ENCODE measurements around the gene TGM5.
"Not testable (repeated sequence)": the region's sequence is repeated elsewhere in the genome, so short reads cannot be mapped to it uniquely, and the experiment has no call there.

The TGM5 gene

DNA sequence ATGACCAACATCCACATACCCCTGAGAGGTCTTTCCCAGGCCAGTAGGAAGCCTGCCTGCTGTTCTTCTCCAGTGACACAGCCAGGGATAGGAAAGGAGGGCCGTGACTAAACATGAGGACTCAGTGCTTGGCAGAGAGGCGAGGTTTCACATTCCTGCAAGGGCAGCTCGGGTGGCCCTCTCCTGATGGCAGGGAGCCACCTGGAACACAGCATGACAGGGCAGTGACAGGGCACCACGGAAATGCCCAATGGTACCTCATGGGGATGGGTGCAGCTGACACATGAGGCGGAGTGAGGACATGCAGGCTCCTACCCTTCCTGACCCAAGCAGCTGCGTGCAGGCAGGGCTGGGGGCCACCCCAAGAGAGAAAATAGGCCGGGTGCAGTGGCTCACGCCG lies 7.4 kb upstream of the TGM5 start:
- no peak for DNase-seq

DNA sequence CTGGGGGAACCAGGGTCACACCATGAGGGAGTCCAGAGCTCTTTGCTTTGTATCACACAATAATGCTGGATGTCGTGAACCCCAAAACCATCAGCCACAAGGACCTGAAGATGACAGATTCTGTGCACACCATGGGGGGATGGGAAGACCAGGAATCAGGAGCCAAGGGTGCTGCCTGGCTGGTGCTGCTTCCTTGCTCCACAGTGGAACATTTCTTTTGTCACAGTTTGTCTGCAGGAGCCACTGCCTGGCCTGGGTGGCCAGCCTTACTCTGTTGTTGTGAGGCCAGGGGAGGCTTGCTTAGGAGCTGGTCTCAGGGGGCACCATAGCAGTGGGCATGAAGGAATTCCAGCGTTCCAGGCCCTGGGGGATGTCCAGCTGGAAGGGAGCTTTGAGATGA lies 6.5 kb upstream of the TGM5 start:
- no peak for DNase-seq

DNA sequence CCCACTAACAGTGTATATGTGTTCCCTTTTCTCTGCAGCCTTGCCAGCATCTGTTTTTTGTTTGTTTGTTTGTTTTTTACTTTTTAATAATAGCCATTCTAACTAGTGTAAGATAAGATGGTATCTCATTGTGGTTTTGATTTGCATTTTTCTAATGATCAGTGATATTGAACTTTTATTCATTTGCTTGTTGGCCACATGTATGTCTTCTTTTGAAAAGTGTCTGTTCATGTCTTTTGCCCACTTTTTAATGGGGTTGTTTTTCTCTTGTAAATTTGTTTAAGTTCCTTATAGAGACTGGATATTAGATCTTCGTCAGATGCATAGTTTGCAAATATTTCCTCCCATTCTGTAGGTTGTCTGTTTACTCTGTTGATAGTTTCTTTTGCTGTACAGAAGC lies 5.2 kb upstream of the TGM5 start:
- not testable (repeated sequence) for DNase-seq

DNA sequence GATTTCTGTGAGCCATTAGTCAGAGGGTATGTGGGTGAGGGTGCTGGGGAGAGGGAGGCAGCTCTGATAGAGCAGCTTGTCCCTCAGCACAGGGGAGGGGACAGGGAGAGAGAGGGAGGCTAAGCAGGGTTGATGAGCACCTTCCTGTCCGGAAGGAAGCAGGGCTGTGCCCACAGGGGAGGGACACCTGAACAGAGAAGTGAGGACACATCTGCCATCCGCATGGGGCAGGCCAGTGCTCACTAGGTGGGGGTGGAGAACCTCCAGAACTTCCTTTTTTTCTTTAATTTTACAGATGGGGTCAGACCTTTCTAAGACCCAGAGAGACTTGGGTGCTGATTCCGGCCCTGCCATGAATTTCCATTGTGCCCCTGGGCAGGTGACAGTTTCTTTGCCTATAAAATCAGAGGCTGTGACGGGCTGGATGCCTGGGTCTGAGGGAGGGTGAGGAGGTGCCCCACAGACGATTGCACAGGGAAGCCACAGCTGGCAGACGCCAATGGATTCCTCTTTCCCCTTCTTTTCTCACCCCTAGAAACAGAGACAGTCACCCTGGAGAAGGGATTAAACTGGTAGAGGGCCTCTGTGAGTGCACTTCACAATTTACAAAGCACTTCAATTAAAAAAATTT lies 4.1 kb upstream of the TGM5 start:
- no peak for DNase-seq

DNA sequence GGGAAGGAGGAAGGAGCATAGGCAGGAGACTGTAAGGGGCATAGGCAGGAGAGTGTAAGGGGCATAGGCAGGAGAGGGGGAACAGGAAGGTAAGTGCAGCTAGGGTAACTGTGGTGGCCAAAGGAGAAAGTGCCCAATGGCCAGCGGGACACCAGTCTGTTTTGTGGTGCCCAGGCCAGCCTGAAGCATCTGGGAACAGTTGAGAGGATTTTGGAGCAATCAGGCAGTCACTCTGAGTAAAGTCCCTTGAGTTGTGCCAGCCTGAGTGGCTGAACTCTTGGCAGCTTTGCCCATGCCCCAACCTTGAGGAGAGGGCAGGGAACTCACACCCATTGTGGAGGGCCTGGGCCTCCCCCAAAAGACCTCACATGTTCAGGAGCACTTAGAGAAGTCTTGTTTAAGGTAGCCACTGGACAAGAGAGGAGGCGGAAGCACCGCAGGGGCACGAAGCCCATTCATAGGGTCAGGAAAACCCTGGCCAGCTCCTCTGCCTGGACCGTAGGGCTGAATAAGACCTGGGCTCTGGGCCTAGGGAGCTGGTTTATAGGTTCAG lies 3.5 kb upstream of the TGM5 start:
- DNase-seq, result no peak

DNA sequence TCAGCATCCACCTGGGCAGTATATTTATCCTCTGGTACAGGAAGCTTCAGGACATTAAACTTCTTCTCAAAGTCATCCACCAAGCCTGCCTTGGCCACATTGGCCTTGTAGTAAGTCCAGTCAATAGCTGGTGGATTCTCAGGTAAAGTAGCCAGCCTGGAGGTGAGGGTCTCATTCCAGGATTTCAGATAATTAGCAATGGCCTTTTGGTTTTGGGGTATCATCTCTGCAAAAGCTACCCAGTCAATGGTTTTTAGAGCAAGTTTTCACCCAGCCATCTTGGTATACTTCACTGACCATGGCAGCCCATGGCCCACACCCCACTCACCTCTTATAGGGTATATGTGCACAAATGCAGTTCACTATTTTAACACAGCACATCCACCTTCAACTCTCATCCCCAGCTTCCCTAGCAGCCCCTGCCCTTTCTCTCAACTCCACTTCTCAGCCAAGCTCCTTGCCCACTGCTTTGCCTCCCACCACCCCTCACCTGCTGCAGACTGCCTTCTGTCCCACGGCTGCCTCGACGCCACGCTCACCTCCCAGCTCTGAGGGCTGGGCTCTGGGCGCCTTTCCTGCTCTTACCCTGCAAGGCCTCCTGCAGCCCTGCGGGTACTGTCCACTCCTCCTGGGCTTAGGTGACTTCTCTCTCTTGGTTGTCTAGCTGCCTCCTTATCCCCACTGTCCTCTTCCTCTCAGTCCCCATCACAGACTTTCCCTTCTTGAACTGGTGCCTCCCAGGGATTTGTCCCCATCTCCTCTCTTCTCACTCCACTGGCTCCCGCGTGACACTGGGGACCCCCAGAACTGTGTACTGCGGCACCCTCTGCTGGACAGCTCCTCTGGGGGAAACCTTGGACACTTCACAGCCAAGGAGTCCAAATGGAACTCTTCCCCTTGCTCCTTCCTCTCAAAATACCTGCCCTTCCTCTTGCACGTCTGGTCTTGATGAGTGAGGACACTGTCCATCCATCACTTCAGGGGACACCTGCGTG lies 1.7 kb upstream of the TGM5 start:
- DNase-seq, result no peak

DNA sequence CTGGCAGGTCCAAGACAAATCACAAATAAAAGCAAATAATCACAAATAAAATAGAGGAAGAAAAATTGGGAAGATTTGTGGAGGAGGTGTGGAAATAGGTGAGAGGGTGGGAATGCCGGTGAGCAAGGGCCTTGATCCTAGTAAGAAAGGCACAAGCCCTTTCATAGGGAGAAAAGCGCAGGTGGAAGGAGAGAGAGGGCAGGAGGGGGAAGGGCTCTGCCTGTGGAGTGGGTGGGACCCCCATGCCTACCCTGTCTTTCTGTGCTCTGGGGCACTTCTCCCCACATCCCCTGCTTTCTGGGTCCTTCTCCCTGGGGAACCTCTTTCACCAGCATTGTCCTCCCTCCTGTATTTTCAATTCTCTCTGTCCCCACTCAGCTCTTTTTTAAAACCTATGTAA lies 711 bp upstream of the TGM5 start:
- DNase-seq, result no peak

DNA sequence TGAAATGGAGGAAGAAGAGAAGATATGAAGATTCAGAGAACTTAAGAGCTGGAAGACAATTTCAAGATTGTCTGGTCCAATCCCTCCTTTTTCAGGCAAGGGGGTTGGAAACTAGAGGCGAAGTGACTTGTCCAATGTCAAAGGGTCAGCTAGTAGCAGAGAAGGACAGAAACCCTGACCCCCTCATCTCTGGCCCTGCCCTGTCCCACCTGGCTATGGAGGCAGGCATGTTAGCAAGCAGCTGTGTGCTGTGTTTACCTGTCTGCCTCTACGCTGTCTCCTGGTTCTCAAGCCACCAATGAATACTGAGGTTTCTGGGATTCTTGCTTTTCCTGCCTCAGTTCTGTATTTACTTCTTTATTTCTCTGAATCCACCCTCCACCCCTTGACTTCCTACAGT lies 342 bp downstream of the TGM5 start:
- DNase-seq, result no peak

DNA sequence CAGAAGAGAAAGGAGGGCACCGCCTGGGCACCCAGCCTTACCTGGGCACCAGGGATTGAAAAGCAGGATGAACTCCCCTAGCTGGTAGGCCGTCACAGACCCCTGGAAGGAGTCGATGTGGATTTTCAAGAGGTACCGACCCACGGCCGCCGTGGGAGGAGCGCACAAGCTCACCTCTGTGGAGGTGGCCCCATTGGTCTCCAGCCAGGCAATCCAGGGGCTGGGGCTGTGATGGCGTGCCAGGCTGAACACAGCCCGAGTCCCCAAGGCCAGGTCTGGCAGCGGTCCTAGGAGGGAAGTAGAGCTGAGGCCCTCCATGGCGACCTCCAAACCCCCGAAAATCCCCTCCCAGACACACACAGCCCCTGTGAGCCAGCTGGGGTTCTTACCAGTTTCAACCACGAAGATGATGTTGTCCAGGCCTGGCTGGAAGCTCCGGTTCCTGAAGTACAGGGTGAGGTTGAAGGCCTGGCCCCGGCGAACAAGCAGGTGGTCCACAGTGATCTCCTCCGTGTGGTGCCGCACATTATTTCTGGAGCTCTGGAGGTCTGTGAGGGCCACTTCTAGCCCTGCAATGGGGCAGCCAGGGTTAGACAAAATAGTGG lies 6.6 kb downstream of the TGM5 start:
- DNase-seq, result no peak

DNA sequence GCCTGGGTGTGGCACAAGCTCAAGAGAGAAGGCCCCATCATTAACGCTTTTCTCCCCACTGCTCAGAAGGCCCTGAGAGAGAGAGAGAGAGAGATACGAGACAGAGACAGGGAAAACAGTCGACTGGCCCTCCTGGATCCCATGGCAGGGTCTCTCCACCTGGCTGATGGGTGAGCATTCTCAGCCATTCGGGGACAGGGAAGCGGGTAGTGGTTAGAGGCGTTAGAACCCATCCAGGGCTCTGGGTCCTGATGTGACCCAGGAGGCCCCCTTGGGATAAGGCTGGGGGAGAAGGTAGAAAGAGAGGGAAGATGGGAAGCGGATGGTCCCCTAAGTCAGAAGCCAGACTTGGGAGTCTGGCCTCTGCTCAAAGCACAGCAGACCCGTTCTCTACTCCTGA lies 7.9 kb downstream of the TGM5 start:
- DNase-seq, result no peak

DNA sequence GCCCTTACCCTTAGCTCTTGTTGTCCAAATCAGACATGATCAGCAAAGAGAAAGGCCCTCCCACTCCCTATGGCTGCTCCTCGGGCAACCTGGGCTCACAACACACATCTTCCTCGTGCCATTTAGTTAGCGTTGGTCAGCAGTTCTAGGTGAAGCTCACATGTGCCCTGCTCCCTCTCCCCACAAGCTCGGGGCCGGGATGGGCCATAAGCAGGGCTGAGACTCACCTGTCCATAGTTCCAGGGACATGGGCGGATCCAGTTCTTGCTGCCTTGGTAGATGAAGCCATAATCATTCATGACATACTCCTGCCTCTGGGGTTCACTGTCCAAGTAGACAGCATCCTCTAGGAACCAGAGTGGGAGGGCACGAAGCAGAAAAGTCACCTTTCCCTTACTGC lies 10.4 kb downstream of the TGM5 start:
- no peak for DNase-seq

DNA sequence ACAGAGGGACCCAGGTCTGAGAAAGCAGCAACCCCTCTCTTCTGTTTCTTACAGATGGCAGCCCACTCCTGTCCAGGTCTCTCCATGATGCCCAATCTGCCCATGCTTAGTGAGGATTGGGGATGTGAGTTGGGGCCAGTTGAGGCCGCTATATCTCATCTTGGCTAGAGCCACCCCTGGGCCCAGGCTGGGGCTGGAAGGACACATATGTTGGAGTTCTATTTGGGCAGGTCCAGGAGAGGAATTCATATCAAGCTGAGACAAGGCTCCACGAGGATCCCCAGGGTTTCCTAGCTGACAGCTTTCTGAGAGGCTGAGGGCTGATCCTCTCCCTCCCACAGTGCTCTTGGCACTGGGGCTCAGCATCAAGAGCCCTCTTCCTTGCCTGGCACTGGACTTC lies 11.4 kb downstream of the TGM5 start:
- DNase-seq, result no peak

DNA sequence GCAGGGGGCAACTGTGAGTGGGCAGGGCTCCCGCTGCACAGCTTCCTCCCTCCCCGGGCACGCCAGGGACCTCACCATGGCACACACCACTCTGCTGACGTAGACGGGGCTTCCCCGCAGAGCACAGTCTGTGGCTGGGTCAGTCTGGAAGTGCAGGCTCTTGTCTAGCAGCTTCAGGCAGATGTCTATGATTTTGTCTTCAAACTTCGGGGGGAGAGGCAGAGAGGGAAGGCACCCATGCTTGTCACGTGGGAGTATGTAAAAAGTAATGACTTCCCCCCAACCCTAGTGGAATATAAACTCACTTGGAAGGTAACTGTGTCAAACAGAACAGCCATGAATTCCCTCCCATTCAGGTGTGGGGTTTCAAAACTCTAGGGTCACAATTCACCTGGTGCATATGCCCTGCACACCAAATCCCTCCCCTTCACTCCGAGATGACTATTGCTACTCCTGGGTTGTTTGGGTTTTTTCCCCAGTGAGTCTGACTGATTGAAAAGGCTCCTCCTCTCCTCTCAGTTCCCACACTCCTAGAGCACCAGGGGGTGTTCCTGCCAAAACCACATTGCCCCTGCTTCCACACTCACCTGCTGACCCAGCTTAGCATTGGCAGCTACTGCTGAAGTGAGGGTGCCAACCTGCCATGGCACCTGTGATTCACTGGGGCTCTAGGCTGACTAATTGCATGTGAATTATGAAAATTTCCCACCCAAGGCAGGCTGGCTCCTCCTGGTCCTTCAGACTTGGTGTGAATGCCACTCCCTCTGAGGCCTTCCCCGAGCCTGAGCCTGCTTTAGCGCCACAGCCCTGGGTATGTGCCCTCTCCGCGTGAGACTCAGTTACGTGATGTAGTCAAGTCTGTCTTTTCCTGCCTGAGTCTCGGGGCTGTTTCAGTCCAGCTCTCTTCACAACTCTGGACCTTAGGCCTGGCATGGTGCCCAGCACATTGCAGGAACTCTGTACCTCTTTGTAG lies 13.0 kb downstream of the TGM5 start:
- no peak for DNase-seq

DNA sequence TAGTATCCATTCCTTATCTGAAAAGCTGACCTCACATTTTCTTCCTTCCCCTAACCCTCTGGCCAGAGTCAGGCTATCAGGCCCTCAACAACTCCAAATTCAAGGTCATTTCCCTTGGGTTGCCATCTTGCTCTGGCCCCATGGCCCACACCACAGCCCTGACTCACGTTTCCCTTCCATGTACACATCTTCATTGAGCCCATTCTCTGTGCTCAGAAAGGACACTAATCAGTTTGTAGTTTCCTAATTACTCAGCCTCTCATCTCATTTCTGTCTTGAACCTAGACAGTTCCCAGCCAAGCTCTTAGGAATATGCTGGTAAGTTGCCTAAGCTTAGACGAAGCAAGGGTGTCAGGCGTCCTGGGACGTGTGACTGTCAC lies 14.9 kb downstream of the TGM5 start:
- no peak for DNase-seq

DNA sequence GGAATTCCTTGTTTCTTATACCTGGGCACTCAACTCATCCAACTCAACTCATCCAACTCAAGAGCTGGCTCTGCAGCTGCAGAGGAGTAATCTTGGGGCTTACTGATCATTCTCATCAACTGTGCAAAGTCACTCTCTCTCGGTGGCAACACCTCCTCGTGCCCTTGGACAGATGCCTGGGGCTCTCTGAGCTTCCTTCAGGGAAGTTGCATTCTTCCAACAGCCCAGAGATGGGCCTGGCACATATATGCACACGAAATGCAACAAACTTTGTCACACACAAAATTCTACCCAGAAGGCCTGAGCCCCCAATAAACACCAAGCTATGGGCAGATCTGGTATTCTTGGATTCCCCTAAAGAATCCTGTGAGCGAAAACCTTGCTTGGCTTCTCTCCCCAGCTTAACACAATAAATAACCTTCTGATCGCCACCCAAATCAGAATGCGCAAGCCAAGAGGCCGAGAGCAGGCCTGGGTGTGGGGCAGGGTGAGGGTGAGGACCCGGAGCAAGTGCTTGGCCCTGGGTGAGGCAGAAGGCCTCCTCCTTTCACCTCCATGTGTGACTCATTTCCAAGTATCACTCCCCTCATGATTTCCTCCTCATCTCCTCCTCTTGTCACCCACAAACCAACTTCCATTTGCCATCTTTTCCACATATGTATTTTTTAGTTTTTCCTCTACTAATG lies 15.4 kb downstream of the TGM5 start:
- DNase-seq, result no peak

DNA sequence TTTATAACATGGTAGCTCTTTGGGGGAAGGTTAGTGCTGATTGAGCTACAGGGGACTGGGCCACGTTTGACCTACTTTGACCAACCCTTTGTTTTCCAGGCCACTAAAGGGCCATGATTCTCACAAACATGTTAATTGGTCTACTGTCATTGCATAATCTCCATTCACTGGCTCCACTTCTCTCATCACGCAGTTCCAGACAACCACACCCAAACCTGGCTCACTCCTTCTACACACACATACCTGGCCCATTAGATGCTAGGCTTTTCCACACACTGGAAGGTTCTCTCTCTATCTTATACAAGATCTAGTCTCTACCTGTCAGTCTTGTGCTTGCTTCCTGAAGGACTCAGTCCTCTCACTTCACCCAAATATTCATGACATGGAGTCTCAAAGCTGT lies 15.9 kb downstream of the TGM5 start:
- DNase-seq, result no peak

DNA sequence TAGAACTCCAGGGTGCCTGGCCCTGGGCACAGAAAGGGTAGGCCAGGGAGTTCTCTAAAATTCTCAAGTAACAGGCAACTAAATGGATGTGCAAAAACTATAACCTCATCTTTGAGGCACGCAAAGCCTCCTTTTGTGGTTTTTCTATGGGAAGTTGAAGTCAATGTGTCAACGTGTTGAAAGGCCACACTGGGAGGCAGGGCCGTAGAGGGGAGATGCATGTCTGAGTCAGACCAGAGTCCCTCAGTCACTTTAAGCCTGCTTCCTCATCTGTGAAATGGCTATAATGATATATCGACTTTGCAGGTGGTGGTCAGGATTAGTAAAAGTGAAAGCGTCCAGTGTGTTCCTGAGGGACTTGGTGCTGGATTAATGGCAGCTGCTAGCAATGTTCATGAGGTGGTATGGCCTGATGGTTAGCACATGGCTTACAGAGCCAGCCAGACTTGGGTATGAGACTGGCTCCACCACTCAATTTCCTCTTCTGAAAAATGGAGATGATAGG lies 17.0 kb downstream of the TGM5 start:
- no peak for DNase-seq

DNA sequence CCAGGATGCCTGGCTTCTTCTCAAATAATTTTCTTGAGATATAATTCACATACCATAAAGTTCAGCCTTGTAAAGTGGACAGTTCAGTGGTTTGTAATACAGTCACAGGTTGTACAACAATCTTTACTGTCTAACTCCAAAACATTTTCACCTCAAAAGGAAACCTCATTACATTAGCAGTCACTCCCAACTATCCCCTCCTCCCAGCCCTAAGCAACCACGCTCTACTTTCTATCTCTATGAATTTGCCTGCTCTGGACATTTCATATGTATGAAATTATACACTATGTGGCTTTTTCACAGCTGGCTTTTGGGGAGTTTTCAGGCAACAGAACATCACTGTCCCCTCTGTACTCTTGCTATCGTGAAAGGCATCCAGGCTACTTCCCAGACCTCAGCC lies 17.5 kb downstream of the TGM5 start:
- no peak for DNase-seq

DNA sequence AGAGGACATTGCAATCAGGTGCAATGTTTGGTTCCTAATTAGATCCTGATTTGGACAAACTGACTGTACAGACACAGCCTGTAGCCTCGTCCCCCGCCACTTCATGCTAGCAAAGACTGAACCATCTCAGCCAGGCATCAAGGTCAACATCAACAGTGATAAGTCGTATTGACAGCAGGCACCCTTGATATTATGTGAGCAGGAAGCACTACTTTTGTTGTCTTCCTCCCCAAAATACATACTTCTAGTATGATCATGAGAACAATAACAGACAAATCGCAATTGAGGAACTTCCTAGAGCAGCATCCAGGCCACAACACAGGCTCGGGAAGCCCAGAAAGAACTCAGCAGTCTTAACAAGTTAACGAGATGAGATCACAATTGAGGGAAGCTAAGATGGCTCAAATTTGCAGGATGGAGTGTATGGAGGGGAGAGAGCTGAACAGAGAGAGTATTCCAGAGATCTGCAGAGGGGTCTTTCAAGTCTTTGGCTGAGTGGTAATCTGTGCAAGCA lies 20.4 kb downstream of the TGM5 start:
- DNase-seq, result no peak

DNA sequence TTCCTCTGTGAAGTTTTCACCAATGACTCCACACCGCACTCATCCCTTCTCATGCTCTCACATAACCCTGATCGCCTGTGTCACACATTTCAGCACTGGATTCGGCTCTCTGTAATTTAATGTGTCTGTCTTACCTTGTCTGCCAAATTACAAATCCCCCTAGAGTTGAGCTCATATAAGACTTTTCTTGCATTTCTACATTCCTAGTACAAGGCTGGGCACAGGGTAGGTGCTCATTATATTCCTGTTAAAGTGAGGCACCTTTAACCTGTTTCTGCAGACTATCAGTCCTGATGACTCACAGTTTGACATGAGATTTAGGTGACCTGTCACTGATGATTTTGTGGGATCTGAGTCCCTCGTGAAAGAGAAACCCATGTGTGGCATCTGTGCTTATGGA lies 22.6 kb downstream of the TGM5 start:
- no peak for DNase-seq

DNA sequence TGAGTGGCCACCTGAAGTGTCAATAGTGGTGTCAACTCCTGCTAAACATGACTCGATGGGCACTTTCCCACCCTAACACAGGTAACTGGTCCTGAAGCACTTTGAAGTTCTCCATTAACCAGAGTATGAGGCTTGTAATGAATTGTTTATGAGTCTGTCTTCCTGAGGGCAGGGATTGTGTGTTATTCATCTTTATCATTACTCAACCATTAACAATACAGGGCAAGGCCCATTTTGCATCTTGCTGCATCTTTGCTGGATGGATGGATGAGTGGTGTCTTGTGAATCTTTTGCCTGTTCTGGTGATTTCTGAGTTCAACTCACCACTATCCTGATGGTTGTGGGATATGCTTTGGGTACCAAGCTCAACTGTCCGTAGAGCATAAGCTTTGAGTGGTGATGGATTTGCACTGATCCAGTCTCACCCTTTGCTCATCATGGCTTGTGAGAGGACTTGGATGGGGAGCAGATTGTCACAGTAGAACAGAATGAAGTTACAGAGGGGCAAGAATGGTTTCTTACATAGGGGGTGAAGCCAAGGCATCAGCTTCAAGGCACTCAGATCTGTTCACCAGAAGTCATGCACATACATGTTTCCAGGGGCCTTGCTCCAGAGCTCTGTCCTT lies 23.6 kb downstream of the TGM5 start:
- DNase-seq, result no peak
